NB4 (cell line): ENCODE measurements around the gene ACBD6.

Experiments
- POLR2A ChIP-seq: IDR thresholded peaks from 2 replicates; pipeline ENCODE4 v1.6.1; 2011; ENCODE audit warnings: mild to moderate bottlenecking; ENCODE audit not compliant: insufficient read length; ENCODE audit errors: extremely low read depth
- TF ChIP-seq, protein P1 (sequence below): IDR thresholded peaks from one replicate; pipeline ENCODE4 v1.5.1; 2012; ENCODE audit warnings: low read depth, low read length
- TF ChIP-seq, protein P2 (sequence below): IDR thresholded peaks from 2 replicates; pipeline ENCODE4 v1.6.1; 2011; ENCODE audit warnings: low read depth, low read length

DNA sequence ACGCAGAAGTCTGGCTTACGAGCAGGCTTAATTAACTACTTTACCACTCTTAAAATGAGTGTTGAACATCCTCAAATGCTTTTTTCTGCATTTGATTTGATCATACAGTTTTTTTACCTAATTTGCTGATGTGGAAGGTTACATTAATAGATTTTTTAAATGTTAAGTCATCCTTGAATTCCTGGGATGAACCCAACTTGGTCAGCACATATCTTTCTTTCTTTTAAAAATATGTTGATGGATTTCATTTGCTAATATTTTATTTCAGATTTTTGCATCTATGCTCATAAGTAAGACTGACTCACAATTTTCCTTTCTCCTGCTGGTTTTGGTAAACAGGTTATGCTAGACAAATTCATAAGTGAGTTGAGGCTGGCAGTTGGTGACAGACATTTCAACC lies 189.5 kb downstream of the ACBD6 start:
- TF ChIP-seq POLR2A: no peak
- TF ChIP-seq, protein P1, sequence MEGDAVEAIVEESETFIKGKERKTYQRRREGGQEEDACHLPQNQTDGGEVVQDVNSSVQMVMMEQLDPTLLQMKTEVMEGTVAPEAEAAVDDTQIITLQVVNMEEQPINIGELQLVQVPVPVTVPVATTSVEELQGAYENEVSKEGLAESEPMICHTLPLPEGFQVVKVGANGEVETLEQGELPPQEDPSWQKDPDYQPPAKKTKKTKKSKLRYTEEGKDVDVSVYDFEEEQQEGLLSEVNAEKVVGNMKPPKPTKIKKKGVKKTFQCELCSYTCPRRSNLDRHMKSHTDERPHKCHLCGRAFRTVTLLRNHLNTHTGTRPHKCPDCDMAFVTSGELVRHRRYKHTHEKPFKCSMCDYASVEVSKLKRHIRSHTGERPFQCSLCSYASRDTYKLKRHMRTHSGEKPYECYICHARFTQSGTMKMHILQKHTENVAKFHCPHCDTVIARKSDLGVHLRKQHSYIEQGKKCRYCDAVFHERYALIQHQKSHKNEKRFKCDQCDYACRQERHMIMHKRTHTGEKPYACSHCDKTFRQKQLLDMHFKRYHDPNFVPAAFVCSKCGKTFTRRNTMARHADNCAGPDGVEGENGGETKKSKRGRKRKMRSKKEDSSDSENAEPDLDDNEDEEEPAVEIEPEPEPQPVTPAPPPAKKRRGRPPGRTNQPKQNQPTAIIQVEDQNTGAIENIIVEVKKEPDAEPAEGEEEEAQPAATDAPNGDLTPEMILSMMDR: no peak
- TF ChIP-seq, protein P2, sequence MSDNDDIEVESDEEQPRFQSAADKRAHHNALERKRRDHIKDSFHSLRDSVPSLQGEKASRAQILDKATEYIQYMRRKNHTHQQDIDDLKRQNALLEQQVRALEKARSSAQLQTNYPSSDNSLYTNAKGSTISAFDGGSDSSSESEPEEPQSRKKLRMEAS: no peak
